ENCODE data around the gene SUPV3L1. TPM values are rescaled to one million over a fixed set of nuclear protein-coding genes. Genes with fewer than 3 reads are reported as not detected.

Gene SUPV3L1
- total and polyA plus RNA-seq, 2 of the 8 experiments (the other 6 are each of a cell fraction or from before 2014, with no cell fraction given): 34.6 to 45.6 TPM

DNA sequence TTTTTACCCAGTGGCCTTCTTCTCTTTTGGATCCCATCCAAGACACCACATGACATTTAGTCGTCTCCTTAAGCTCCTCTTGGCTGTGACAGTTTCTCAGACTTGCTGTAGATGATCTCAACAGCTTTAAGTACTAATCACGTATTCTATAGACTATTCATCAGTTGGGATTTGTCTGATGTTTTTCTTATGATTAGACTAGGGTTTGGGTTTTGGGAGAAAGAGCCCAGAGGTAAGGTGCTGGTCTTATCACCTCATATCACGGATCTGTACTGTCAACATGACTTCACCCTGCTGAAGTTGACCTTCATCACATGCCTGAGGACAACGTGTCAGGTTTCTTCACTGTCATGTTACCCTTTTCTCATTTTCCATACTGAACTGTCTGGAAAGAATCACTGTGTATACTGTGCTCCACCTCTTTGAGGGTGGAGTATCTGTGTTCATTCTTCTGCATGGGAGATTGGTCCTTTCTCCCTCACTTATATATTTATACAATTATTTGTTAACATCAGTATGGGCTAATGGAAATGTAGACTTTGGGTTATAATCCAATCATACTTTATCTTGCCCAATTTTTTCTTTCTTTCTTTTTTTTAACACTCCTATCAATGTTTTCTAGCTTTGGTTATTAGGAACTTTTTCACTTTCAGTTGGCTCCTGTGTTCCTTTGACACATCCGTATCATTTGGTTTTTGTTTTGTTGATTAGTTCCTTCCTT, 33.7 kb downstream of the SUPV3L1 start (continued):
- TF ChIP-seq, protein P1, sequence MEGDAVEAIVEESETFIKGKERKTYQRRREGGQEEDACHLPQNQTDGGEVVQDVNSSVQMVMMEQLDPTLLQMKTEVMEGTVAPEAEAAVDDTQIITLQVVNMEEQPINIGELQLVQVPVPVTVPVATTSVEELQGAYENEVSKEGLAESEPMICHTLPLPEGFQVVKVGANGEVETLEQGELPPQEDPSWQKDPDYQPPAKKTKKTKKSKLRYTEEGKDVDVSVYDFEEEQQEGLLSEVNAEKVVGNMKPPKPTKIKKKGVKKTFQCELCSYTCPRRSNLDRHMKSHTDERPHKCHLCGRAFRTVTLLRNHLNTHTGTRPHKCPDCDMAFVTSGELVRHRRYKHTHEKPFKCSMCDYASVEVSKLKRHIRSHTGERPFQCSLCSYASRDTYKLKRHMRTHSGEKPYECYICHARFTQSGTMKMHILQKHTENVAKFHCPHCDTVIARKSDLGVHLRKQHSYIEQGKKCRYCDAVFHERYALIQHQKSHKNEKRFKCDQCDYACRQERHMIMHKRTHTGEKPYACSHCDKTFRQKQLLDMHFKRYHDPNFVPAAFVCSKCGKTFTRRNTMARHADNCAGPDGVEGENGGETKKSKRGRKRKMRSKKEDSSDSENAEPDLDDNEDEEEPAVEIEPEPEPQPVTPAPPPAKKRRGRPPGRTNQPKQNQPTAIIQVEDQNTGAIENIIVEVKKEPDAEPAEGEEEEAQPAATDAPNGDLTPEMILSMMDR (IDR thresholded peaks at IDR 0.05; ENCODE audit: control extremely low read depth in 1 of 3, insufficient read depth in 1 of 3, low read depth in 1 of 3, low read length in 3 of 3): no peak
- TF ChIP-seq TBP (IDR thresholded peaks at IDR 0.05; ENCODE audit: low read depth, low read length) (no peak), HDAC6 (IDR thresholded peaks at IDR 0.05; ENCODE audit: low read depth, low read length) (no peak), PHF8 (conservative IDR thresholded peaks at IDR 0.05; ENCODE audit: low read depth, low read length) (no peak)

Measured in H1 (cell line).